CD4-positive, alpha-beta T cell treated with Interleukin-21 for 1 hour (primary cell): ENCODE measurements around the gene NOVA2.
A peak's percentile ranks its signal among the peaks of the same experiment; 100 is the strongest.
"Not testable (repeated sequence)": the region's sequence is repeated elsewhere in the genome, so short reads cannot be mapped to it uniquely, and the experiment has no call there.

ENCODE experiments used
- DNase-seq: peaks from one replicate; pipeline ENCODE4 v3.0.0-alpha.2; 2020

Gene NOVA2

DNA sequence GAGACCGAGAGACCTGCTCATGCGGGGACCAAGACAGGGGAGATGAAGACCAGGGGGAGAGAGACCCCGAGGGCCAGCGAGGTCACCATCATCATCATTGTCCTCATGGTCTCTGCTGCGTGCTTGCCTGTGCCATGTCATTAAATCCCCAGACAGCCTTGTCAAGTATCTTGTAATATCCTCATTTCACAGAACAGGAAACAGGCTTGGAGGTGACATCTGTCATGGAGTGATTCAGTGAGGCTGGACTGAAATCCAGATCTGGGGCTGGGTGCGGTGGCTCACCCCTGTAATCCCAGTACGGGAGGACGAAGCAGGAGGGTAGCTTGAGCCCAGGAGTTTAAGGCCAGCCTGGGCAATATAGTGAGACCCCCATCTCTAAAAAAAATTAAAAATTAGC is 53.2 kb downstream of the NOVA2 start:
- DNase-seq = no peak

DNA sequence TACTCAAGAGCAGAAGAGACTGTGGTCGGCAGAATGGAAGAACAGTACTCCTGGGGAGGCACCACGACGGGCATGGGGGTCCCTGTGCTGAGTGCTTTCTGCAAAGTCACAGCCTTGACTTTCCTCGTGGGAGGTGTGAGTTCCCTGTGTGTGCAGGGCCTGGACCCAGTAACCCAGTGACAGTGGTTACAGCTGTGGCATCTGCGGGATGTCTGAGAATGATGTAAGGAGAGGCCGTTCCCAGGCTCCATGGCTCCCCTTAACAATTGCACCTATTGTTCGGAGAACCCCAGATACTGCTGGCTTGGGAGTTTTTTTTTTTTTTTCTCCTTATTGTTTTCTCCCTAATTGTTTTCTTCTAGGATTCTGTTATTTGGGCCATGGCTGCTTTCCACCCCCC is 54.0 kb downstream of the NOVA2 start:
- DNase-seq = no peak

DNA sequence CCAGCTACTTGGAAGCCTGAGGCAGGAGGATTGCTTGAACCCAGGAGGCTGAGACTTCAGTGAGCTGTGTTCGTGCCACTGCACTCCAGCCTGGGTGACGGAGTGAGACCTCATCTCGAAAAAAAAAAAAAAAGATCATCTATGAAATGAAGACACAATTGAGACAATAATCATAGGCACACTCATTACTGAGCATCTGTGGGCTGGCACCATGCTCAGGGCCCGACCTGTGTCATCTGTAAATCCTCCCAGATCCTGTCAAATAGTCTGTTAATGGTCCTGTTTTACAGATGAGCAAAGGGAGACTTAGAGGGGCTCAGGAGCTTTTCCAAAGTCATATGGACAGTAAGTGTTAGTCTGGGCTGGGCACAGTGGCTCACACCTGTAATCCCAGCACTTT is 54.9 kb downstream of the NOVA2 start:
- no peak for DNase-seq

DNA sequence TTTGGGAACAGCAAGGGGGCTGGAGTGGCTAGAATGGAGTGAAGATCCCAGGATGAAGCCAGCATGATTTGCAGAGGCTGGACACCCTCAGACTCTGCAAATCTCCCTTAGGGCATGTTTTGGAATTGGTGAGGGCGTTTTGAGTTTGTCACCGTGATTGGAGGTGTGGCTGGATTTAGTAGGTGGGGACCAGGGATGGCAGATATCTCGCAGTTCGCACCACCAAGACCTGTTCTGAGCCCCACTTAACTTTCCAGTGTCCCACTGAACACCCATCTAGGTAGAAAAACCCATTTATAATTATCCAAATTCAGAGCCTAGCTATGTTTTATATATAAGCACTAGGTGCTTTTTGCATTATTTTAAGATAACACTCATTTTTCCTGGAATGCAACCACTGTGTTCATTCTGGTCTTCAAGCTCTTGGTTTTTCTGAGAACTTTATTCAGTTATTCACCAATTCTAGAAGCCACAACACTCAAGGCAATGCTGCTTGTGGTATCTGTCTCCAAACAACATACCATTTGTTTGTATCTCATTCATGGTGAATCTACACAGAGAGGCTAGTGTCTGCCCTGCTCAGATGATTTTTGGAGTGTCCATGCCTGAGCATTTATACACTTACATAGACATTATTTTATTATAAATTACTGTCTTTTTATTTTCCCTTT is 56.1 kb downstream of the NOVA2 start:
- no peak for DNase-seq

DNA sequence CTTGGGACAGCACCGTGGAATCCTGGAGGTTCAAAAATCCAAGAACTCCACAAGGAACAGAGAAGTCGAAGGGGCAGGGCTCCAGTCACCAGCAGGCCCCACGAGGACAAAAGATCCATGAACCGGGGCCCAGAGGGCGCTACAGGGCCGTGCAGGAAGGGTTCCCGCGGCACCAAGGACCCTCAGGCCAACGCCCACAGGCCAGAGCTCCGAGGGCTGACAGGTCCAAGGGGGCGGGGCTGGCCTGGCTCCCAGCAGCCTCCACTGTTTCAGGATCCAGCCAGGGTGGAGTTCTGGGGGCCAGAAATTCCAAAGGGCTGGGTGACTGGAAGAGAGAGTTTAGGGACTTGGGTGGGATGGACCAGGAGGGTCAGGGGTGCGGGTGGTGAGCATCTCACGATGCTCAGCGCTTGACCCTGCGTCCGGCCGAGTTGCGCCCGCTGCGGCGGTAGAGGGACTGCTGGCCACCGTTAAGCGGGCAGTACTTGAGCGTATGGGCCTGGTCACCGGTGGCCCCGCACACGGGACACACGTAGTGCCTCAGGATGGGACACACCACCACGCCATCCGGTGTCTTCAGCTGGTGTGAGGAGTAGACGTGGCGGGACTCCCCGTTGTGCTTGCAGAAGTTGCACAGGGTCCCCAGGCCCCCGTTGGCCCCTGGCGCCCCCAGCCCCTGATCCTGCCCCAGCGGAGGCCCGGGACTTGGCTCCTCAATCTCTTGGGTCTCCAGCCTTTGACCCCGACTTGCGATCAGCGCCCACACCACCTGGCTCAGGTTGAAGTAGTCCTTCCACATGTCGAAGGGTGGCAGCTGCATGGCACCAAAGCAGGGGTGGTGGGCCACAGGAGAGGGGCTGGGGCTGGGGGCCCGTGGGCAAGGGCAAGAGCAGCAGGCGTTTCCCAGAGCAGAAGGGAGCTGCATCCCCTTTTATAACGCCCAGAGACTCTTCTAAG is 59.5 kb downstream of the NOVA2 start, which contains the start of gene NANOS2:
Gene NANOS2 (minus strand): TSS at position 905 of the 957 bp plus-strand sequence. CDS start 85 bp downstream, at position 820.
- no peak for DNase-seq

DNA sequence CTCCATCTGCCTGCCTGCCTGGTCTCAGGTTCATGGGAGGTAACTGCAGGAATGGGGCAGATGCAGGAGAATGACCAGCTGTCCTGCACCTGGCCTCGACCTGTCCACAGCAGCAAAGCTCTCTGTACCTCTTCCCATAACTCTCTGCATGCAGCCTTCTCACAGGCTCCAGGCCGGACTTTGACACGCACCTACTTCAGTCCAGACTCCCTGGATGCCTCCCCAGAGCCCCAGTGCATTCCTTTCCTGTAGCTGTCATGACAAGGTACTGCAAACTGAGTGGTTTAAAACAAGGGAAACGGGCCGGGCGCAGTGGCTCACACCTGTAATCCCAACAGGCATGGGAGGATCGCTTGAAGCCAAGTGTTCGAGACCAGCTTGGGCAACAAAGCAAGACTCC is 62.4 kb downstream of the NOVA2 start:
- no peak for DNase-seq

DNA sequence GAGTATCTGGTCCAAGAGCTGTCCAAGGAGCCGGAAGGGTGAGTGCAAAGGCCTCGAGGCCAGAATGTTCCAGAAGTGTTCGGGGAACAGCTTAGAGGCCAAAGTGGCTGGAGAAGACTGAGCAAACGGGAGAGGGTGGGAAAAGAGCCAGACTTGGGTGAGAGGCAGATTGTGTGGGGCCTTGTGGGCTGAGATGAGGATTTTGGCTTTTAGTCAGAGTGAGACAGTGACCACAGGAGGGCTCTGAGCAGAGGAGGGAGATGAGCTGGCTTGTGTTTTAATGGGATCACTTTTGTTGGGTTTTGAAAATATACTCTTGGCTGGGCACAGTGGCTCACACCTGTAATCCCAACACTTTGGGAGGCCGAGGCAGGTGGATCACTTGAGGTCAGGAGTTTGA is 64.7 kb downstream of the NOVA2 start:
- DNase-seq = no peak

DNA sequence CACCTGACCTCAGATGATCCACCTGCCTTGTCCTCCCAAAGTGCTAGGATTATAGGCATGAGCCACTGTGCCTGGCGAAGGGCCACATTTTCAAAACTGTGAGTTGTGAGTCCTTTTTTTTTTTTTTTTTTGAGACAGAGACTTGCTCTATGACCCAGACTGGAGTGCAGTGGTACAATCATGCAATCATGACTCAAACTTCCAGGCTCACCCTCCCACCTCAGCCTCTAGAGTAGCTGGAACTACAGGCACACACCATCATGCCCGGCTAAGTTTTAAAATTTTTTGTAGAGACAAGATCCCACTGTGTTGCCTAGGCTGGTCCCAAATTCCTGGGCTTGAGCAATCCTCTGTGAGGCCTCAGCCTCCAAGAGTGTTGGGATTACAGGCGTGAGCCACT is 67.4 kb downstream of the NOVA2 start:
- no peak for DNase-seq

DNA sequence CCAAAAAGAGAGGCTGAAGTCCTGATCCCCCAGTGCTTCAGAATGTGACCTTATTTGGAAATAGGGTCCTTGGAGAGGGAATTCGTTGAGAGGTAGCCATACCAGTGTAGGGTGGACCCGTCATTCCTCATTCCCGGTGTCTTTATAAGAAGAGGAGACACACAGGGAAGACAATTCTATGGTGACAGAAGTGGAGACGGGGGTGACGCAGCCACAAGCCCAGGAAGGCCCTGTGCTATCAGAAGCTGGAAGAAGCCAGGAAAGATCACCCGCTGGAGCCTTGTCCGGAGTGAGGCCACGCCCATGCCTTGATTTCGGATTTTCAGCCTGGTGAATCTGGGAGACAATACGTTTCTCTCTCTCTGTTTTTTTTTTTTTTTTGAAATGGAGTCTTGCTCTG is 68.7 kb downstream of the NOVA2 start:
- no peak for DNase-seq

DNA sequence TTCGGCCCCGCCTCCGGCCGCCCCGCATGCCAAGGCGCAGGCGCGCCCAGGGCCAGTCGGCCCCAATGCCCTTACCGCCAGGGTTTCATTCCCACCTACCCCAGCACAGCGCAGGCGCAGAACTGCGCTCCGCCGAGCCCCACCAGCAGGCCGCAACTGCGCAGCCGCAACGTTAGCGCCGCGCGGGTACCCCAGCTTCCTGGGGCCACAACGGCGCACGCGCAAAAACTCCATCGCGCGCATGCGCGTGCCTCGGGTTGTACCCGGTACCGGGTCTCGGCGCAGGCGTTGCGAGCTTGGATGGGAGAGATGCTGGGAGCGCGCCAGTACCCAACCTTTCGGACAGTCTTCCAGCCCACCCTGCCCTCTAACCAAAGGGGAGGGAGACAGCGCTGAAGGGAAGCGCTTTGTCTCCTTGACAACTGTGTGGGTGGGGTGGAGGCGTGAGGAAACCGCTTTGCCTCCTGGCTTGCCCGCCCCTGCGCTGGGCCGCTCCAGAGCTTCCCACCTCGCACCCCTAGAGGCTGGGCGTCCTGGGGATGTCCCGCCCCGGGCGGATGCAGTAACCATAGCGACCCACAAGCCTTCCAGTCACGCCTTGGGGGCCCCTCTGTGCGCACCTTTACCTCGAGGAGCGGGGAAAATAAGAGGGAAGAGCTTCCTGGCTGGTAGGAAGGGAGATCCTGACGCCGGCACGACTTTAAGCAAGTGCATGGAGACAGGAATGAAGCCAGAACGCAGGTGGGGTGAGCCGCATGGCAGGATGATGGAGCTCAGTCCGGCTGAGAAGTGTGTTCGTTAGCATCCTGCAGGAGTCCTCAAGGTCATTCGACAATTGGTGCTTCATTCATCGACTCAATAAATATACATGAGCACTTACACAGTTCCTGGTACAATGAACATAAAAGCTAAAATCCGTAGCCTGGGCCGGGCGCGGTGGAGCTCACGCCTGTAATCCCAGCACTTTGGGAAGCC is 70.7 kb downstream of the NOVA2 start:
- DNase-seq = peak; percentile 99

DNA sequence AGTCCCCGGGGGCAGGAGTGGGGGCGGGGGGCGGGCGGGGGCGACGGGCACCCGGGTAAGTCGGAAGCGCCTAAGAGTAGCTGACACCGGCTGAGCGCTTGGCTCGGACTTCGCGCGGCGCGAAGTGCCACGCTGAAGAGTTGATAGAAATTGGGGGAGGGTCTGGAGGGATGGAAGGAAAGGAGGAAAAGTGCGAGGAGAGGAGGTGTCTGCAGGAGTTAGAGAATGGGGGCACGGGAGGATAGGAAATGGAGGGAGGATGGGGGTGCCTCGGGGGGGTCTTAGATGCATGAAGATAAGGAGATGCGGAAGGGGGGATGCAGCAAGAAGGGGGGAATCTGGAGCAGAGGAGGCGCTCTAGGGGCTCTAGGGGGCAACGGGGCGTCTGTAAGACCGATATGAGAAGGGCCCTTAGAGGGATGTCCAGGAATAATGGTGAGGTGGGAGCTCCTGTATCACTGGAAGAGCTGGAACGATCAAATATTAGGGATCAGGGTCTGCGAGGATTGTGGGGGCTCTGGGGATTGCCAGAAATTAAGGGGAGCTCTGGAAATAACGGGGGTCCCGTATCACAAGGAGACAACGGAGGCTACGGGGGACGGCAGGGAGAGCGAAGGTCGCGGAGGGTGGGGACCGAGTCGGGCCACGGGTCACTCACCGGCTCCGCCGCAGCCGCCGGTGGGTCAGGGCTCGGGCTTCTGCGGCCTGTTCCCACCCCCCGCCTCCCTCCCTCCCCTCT is 71.6 kb downstream of the NOVA2 start, which contains the start of gene MYPOP:
Gene MYPOP (minus strand): TSS at position 702 of the 739 bp plus-strand sequence. CDS start 840 bp downstream, outside the sequence.
- no peak for DNase-seq

DNA sequence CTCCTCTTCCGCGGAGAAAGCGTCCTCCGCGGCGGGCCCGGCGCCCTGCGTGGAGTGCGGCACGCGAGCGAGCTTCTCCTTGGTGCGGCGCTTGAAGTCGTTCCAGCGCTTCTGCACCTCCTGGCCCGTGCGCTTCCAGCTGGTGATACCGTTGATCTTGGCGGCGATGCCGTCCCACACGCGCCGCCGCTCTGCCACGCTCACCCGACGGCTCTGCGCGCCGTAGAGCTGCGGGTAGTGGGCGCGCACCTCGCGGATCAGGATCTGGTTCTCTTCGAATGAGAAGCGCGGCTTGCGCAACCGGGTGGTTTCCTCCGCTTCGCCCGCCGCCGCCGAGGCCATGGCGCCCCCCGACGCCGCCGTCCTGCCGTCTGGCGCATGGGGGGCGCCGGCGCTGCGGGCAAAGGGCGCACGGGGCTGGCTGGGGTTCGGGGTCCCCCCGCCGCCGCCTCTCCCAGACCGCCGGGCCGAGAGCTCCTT is 72.2 kb downstream of the NOVA2 start:
- peak; percentile 37 for DNase-seq

DNA sequence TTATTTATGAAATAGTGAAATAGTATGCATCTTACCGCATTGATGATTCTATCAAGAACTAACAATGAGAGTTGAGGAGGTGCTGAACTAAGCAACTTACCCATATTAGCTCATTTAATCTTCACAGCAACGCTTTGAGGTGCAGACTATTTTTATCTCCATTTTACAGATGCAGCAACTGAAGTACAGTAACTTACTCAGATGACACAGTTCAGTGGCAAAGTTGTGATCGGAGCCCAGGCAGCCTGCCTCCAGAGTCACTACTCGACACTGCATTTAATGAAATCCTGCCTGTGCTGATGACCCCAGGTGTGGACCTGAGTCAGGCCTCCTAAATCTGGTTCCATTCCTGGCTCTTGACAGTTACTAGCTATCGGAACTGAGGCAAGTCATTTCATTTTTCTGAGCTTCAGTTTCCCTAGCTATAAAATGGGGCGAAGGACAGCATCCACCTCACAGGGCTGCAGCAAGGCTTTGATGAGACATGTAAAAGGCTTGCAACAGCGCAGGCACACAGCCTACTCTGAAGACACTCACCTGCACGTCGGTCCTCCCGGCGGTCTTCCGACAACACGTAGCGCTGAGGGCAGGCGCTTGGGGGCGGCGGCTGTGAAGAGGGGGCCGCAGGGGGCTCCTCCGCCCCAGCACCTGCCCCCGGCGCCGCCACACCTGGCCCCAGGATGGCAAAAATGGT is 72.8 kb downstream of the NOVA2 start:
- DNase-seq = no peak

DNA sequence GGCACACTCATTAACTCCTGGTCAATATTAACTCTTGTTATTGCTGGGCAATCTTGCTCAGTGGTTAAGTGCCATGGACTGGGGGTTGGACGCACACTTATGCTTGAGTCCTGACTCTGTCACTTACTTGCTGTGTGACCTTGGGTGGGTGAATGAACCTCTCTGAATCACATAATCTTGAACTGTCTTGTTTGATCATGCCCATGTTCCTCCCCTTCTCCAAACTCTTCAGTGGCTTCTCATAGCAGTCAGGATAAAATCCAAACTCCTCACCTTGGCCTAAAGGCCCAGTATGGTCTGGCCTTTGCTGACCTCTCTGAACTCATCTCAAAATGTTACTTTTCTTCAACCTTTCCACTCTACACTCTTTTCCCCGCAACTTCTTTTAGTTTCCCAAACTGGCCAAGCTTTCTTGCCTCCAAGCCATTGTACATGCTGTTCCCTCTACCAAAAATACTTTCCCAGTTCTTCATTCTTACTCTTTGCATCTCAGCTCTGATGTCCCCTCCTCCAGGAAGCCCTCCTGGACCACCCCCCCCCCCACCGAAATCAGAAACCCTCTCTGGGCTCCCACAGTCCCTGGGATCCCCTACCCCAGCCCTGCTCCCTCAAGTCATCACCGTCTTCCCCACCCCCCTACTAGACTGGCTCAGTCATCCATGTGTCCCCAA is 73.6 kb downstream of the NOVA2 start:
- no peak for DNase-seq

DNA sequence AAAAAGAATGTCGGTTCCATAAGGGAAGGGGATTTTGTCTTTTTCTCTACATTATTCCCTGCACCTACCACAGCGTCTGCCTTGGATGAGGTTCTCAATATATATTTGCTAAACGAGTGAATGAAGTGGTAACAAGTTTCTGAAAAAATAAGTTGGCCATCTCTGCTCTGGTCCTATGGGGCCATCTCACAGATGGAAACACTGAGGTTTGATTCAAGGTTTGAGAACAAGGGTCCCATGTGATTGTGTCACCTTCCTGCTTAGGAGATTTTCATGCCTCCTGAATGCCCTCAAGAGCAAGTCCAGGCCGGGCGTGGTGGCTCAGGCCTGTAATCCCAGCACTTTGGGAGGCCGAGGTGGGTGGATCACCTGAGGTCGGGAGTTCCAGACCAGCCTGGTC is 74.4 kb downstream of the NOVA2 start:
- no peak for DNase-seq

DNA sequence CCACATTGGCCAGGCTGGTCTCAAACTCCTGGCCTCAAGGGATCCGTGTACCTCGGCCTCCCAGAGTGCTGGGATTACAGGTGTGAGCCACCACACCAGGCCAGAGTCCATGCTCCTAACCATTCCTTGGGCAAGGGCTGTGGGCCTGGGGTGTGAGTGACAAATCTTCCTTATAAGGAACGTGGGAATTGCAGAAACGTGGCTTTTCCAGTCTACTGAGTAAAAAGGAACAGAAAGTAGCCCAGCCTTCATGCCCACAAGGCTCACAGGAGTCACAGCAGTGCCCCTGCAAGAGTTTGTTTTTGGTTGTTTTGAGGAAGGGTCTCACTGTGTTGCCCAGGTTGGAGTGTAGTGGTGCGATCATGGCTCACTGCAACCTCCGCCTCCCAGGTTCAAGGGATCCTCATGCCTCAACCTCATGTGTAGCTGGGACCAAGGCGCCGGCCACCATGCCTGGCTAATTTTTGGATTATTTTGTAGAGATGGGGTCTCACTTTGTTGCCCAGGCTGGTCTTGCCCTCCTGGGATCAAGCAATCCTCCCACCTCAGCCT is 76.3 kb downstream of the NOVA2 start:
- DNase-seq = no peak

DNA sequence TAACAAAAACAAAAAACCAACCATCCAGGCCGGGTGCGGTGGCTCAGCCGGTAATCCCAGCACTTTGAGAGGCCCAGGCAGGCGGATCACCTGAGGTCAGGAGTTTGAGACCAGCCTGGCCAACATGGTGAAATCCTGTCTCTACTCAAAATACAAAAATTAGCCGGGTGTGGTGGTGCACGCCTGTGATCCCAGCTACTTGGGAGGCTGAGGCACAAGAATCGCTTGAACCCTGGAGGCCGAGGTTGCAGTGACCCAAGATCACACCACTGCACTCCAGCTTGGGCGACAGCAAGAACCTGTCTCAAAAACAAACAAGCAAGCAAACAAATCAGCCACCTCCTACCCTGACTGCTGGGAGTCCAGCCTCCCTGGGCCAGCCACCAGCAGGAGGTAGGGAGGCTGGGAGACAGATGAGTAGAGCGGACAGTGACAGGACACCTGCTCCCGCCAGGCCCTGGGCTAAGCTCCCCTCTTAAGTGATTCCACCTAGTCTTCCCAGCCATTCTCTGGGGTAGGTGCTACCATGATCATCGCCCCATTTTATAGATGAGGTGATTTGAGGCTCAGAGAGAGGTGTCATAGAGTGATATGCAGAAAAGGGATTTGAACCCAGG is 77.6 kb downstream of the NOVA2 start:
- DNase-seq = not testable (repeated sequence)

DNA sequence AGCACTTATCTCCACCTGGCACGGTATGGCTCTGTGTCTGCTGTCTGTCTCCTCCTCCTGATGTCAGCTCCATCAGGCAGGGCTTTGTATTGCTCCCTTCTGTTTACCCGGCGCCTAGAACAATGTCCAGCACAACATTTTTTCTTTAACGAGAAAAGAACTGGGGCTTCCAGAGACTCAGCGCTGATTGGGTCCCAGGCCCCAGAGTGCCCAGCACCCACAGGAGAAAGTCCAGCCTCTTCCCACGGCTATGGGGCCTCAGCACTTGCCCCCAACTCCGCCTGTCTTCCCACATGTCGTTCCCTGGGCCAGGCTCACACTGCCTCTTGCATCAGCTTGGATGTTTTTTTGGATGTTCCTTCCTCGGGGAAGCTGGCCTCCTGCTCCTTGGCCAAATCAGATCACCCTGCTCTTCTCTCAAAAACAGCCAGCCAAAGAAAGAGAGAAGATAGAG is 78.1 kb downstream of the NOVA2 start:
- DNase-seq = no peak

DNA sequence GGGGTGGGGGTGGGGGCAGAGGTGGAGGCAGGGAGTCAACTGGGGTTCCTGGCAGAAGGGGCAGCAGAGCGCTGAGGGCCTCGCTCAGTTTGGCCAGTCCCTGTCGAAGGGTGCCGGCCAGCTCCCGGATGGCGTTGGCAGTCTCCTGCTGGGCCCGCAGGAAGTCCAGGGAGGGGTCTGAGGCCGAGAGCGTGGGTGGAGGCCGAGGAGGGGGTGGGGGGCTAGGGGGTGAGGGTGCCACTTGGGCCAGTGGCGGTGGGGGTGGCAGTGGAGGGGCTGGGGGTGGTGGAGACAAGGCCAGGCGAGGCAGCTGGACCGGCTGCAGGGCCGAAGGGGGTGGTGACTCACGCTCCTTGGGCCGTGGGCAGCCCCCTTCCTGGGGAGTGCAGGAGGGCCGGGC is 82.8 kb downstream of the NOVA2 start:
- no peak for DNase-seq
